GM19099 (cell line): ENCODE results near the gene KIF1B.

Experiments
- POLR2A ChIP-seq: IDR thresholded peaks from 3 replicates; pipeline ENCODE4 v1.6.1; 2011; ENCODE audit warnings: low read depth; ENCODE audit not compliant: insufficient read length; ENCODE audit errors: extremely low read depth

Gene KIF1B

DNA sequence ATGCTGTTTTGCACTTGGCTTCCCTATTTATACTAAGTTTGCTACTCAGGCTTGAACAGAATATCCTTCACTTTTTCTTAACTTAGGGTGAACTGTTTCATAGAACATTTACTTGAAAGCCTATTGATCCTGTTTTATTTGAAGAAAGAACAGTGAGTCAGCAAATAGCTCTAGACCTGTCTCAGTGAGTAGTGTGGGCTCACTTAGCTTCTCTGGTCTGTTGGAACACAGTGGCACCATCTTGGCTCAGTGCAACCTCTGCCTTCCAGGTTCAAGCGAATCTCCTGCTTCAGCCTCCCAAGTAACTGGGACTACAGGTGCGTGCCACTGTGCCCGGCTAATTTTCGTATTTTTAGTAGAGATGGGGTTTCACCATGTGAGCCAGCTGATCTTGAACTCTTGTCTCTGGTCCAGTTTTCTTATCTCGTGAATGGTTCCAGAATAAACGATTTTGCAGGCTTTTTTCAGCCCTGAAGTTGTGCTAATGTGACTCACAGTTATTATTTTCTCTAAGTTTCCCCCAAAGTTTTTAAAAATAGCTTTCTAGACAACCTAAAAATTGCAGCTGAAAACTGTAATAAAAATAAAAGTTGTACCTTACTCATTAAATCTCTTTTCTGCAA lies 76.8 kb downstream of the KIF1B start:
- TF ChIP-seq POLR2A = no peak

DNA sequence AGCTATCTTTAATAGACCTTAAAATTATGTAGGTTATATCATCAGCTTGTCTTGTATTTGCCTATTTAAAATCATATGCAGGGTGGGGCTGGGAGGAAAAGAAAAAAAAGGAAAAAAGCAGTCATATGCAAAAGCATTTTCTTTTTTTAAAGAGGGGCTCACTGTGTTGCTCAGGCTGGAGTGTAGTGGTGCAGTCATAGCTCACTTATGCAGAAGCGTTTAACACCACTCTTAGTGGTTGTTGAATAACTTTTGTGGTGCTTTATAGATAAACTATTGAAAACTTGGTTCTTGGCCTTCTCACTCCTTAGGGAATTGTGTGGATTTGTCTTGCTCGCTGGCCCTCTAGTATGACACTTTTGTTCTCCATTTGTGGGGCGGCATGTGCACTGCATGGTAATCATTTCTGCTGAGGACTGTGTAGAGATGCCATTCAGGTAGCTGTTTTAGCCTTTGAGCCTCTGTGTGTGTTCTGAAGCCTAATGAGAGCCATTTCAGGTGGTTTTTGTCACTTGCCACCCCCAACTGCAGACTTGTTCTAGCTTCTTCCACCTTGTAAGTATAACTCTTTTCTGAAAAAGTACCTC lies 77.8 kb downstream of the KIF1B start:
- TF ChIP-seq POLR2A = no peak

DNA sequence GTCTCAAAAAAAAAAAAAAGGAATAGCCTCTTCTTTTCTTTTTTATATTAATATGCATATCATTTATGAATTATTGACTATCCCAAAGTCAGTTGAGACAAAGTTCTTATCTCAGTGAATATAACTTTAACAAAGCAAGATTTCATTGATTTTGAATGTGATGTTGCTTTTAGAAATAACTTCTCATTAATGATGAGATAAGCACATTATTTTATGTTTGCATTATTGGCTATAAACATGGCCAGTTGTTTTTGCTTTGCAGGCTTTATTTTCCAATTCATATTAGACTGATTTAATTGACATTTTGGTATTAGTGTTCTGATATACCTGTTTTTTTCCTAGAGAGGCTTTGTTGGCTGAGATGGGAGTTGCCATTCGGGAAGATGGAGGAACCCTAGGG lies 81.3 kb downstream of the KIF1B start:
- TF ChIP-seq POLR2A = no peak

DNA sequence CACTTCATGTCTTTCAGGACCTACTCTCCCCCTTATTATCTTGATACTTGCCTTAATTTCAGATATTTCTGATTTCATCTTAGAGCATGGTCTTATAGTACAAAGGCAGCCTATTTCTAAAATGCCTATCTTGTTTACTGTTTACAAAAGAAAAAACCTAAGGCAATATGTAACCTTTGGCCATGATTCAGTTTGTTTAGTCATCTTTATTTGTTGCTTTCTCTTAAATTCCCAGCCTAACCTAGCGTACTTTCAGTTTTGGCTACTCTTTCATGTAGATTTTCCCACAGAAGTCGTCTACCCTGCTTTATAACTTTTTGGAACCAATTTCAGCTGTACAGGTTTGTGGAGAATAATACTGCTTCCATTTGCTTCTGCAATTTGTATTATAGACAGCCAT lies 81.8 kb downstream of the KIF1B start:
- TF ChIP-seq POLR2A = no peak

DNA sequence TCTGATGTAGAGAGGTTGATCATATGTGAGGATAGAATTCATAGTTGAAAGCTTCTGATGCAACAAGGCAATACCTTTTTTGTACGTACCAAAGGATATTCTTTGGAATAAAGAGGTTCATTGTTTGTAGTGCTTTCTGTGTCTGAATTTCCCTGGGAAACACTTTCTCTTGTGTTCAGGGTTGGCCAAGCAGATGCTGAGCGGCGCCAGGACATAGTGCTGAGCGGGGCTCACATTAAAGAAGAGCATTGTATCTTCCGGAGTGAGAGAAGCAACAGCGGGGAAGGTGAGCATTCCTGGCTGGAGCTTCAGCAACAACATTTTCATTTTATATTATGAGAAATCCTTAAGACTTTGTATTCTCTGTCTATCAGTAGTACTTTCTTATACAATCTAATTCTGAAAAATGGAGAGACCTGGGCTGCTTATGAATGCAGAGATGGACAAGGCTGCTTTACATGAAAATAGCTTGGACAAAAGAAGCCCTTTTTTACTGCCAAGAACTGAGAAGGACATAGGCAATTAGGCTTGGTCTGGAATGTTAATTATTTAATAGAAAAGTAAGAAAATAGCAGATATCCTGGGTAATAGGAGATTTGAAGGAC lies 85.2 kb downstream of the KIF1B start:
- no peak for TF ChIP-seq POLR2A

DNA sequence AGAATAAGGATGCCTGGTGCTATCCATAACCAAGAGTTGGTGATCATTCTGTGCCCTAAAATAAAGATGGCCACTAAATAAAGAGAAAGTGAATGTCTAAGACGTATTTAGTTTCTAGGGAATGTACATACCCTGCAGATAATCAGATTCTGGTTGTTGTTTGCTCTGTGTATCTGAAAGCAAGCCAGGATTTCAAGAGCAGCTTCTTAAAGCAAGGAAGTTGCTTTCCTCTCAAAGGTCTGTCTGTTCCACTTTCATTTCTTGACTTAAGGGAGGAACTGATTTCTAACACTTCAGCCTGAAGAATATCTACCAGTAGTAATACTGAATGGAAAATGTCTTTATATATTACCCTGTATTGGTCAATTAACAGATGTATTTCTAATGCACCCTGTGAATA lies 88.8 kb downstream of the KIF1B start:
- no peak for TF ChIP-seq POLR2A

DNA sequence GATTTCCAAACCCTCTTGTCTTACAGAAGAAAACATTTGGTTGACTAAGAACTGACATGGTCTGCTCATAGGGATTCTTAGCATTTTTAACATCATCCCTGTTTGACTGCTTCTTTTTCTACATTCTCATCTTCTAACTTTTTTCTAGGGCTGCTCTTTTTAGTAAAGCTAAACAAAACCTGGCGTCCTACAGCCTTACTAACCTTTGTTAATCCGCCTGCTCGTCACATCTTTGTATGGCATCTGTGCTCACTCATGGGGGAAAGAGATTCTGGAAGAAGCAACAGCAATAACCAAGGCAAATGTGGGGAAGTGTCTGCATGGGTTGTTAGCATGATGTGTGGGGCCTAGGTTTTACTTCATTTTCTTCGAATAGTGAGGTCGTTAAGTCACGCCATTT lies 92.0 kb downstream of the KIF1B start:
- no peak for TF ChIP-seq POLR2A

DNA sequence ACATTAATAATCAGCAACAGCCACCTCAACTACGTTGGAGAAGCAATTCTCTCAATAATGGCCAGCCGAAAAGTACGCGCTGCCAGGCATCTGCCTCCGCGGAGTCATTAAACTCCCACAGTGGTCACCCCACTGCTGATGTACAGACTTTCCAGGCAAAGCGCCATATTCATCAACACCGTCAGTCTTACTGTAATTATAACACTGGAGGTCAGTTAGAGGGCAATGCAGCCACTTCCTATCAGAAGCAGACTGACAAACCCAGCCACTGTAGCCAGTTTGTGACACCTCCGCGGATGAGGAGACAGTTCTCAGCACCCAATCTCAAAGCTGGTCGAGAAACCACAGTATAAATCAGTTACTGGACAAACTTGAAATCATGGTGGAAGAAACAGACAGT lies 93.9 kb downstream of the KIF1B start:
- no peak for TF ChIP-seq POLR2A

DNA sequence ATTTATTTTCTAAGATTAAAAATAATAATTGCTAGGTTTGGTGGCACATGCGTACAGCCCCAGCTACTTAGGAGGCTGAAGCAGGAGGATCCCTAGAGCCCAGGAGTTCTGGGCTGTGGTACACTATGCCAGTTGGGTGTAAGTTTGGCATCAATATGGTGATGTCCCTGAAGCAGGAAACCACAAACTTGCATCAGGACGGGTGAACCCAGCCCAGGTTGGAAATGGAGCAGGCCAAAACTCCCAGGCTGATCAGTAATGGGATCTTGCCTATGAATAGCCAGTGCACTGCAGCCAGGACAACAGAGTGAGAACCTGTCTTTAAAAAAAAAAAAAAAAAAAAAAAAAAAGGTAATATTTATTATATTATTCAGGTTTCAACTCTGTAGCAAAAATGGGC lies 96.1 kb downstream of the KIF1B start:
- TF ChIP-seq POLR2A = no peak

DNA sequence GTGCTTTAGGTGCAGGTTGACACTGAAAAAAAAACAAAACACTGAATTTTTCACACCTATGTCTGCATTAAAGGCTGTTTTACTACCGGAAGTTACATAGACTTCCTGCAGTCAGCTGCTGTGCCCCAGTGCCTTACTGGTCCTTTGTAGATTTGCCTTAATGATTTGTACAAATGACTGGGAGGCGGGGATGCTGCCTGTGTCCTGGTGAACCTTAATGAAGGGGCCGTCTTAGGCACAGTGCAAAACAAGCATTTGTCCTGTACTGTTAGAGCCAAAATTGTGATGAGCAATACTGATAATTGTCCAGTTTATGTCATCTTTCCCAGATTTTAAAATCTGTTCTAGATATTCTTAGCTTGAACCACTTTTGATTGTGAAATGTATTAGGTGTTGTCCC lies 97.6 kb downstream of the KIF1B start:
- TF ChIP-seq POLR2A = no peak

DNA sequence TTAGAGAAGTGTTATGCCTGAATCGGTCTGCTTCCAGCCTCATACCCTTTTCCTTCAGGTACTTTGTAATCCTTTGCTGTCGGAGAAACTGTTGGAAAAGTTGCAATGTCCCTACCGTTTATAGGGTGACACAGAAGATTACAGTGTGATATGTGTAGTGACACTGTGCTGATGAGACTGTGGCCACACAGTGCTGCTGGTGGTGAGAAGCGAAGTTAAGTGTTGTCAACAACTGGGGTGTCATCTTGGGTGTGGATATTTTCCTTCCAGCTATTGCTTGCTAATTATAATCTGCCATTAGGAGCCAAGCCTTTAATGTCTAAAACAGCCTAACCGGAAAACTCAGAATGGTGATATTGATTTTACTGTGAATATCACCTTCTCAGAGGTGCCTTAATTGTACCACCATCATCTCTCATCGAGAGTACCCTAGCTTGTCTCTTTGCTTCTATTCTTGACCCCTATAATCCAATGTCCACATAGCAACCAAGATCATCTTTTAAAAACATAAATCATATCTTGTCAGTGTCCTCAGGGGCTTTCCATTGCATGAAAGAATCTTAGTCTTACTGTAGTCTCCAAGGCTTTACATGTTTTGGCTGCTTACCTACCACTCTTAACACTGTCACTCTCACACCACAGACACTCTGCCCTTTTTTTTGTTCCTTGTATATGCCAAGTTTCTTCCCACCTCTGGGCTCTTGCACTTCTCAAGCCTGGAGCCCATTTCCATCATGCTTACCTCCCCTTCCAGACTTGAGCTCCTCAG lies 99.1 kb downstream of the KIF1B start:
- no peak for TF ChIP-seq POLR2A

DNA sequence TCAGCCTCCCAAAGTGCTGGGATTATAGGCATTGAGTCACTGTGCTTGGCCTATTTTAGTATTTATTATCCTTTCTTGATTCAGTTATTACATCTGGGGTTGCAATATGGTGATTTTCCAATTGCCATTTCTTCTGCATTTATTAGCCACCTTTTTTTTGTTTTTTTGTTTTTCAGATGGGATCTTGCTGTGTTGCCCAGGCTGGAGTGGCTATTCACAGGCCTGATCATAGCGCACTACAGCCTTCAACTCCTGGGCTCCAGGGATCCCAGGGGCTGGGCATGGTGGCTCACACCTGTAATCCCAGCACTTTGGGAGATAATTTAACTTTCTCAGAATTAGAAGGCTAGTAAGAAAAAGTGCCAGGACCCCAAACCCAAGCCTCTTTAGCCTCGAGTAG lies 106.4 kb downstream of the KIF1B start:
- TF ChIP-seq POLR2A = no peak

DNA sequence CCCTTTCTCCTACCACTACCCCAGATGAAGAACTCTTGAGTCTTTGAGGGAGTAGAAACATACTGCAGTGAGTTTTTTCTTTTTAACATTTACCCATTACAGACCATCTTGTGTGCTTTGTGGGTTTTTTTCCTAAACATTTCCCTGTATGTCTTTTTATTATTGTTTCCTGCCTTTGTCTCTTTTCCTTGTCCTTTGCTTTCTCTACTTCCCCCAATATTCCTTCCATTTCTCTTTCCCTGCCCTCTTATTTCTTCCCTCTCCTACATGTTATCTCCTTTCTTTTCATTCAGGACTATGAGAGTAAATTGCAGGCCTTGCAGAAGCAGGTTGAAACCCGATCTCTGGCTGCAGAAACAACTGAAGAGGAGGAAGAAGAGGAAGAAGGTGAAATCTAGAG lies 109.4 kb downstream of the KIF1B start:
- no peak for TF ChIP-seq POLR2A

DNA sequence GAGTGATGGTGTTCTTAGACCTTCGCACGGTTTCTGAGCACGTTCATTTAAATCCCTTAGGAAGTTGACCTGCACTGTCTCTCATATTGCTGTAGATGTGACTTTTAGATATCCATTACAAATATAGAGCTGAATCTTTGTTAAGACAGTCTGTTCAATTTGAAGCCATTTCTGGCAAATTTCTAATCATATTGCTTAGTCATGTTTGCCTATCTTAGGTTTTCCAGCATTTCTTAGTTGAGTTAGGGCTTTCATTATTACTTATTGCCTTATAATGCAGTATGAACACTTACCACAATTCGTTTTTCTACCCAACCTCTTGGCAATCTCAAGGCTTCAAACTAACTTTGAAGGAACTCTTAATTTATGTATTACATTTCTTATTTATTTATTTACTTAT lies 110.0 kb downstream of the KIF1B start:
- no peak for TF ChIP-seq POLR2A

DNA sequence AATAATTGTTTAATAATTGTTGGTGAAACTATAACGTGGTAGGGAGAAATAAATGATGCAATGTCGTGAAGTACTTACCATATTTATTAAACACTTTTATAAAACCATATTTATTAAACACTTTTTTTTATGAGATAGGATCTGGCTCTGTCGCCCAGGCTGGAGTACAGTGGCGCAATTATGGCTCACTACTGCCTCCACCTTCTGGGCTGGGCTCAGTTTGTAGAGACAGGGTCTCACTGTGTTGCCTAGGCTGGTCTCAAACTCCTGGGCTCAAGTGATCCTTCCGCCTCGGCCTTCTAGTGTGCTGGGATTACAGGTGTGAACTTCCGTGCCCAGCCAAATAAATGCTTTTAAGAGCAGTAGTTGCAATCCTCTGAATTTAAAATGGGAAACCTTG lies 112.5 kb downstream of the KIF1B start:
- TF ChIP-seq POLR2A = no peak

DNA sequence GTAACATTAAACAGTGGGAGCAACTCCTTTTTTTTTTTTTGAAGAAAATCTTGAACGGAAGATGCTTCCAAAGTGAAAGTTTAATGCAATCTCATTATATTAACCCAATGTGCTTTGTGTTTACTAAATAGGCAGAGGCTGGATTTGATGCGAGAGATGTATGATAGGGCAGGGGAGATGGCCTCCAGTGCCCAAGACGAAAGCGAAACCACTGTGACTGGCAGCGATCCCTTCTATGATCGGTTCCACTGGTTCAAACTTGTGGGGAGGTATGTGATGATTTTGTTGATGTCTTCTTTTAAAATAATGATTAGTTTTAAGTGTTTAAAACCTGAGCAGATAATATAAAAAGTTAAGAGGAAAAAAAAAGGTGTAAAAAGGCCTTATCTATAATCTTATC lies 114.3 kb downstream of the KIF1B start:
- TF ChIP-seq POLR2A = no peak
